Bronchus fibroblast of lung (primary cell): ENCODE measurements around the gene NKX3-2. TPM values are rescaled to one million over a fixed set of nuclear protein-coding genes. Genes with fewer than 3 reads are reported as not detected.

ENCODE experiments used
- total RNA-seq: library from RNA; depleted of rRNA; stranded (reverse); fragments of >200 nt; gene quantifications from 2 replicates; pipeline ENCODE4 v1.2.3, GENCODE V29; 2015

Gene NKX3-2
- total RNA-seq, result 0.74 and 1.2 TPM in 2 replicates

DNA sequence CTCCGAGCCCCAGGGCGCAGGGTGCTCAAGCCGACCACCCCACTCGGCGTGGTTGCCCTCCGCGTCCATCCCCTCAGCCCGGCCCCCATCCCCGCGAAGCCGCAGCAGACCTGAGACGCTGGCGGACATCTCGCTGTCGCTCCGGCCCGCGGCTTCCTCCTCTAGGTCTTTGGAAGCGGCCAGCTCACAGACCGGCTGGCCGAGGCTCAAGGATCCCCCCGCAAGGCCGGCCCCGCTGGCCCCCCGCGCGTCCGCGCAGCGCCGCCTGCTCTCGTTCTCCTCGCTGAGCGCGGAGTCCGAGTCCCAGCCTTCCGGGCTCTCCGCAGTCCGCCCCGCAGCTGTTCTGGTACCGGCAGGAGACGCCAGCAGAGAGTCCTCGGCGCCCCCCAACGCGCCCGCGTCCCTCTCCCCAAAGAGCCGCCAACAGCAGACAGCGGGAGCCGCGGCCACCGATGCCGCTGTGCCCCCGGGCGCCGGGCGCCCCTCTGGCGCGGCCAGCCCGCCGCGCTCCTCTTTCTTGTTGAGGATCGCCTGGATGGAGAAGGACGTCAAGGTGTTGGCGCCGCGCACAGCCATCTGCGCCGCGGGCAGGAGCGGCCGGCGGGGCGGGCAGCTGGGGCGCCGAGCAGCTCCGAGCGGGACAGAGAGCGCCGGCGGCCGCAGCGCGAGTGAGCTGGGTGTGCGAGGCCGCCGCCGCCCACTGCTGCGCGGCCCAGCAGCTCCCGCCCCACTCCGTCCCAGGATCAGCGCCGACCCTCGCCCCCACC lies at the start of gene NKX3-2:
TSS of gene NKX3-2 (minus strand) at position 670 of the 767 bp plus-strand sequence. CDS start at position 576, 94 bp downstream.

Other genes with a start within 250 kb of the NKX3-2 start
- 10.7 and 15.5 TPM in 2 replicates for gene RAB28, start 60.2 kb downstream of the NKX3-2 start, total RNA-seq
- gene BOD1L1, start 83.2 kb upstream of the NKX3-2 start, total RNA-seq, result 7.1 and 11.9 TPM in 2 replicates